Kidney epithelial cell (primary cell): ENCODE results near the gene CELF2. TPM values are rescaled to one million over a fixed set of nuclear protein-coding genes. Genes with fewer than 3 reads are reported as not detected.

ENCODE experiments used
- DNase-seq: peaks from one replicate; pipeline ENCODE4 v3.0.0-alpha.2; 2010; ENCODE audit warnings: low read depth
- H3K27me3 ChIP-seq: 2 replicates; pipeline ENCODE4 v1.6.0; 2011; ENCODE audit warnings: low read length; ENCODE audit not compliant: control insufficient read depth, insufficient read depth
- H3K36me3 ChIP-seq: 2 replicates; pipeline ENCODE4 v1.5.1; 2011; ENCODE audit warnings: low read length; ENCODE audit not compliant: control insufficient read depth, insufficient read depth
- H3K4me3 ChIP-seq: 2 replicates; pipeline ENCODE4 v1.5.1; 2011; ENCODE audit warnings: low read depth, mild to moderate bottlenecking, control low read depth, low read length
- CTCF ChIP-seq: IDR thresholded peaks from 2 replicates; pipeline ENCODE4 v1.5.1; 2011; ENCODE audit warnings: mild to moderate bottlenecking, moderate library complexity, low read length, control low read depth, inconsistent platforms; ENCODE audit not compliant: insufficient read depth, poor library complexity, severe bottlenecking
- total RNA-seq: library from RNA; depleted of rRNA; stranded (reverse); fragments of >200 nt; gene quantifications from 2 replicates; pipeline ENCODE4 v1.2.3, GENCODE V29; 2015

Gene CELF2
- total RNA-seq, 1 donor from 2014 or later, result 15.2 TPM

GRCh38 chr10:11249808-11250195 is 232.1 kb downstream of the CELF2 start:
- H3K36me3 ChIP-seq, result no peaks in the 10 kb centered on the region
- no peak for DNase-seq
- no peak overlapping the region for H3K4me3 ChIP-seq
- no peak for TF ChIP-seq CTCF
- no peaks in the 10 kb centered on the region for H3K27me3 ChIP-seq

GRCh38 chr10:11250304-11250703 is 232.6 kb downstream of the CELF2 start:
- Histone ChIP-seq H3K36me3 (no peaks in the 10 kb centered on the region), H3K27me3 (no peaks in the 10 kb centered on the region), H3K4me3 (no peak overlapping the region)
- no peak for TF ChIP-seq CTCF
- no peak for DNase-seq

GRCh38 chr10:11252887-11253286 is 235.2 kb downstream of the CELF2 start:
- Histone ChIP-seq H3K4me3 (no peak overlapping the region), H3K36me3 (no peaks in the 10 kb centered on the region), H3K27me3 (no peaks in the 10 kb centered on the region)
- no peak for DNase-seq
- TF ChIP-seq CTCF, result no peak

- no peaks in the 10 kb centered on the region for H3K27me3 ChIP-seq
- no peaks in the 10 kb centered on the region for H3K36me3 ChIP-seq
- H3K4me3 ChIP-seq, result no peak overlapping the region
- DNase-seq, result no peak
- TF ChIP-seq CTCF, result no peak
These were observed 235.8 kb downstream of the CELF2 start for GRCh38 chr10:11253385-11254002.

GRCh38 chr10:11255156-11255555 is 237.5 kb downstream of the CELF2 start:
- DNase-seq, result no peak
- no peaks in the 10 kb centered on the region for H3K27me3 ChIP-seq

More at GRCh38 chr10:11255156-11255555, 237.5 kb downstream of the CELF2 start:
- TF ChIP-seq CTCF, result no peak
- no peak overlapping the region for H3K4me3 ChIP-seq
- no peaks in the 10 kb centered on the region for H3K36me3 ChIP-seq
